GM12873 (cell line): ENCODE measurements around the gene TMEM200B.

Experiments used
- TF ChIP-seq, protein P1 (sequence below): IDR thresholded peaks from 2 replicates; pipeline ENCODE4 v1.5.1; 2012; ENCODE audit warnings: low read depth, mild to moderate bottlenecking, moderate library complexity, low read length, control low read depth; ENCODE audit not compliant: insufficient read depth; ENCODE audit errors: missing control alignments

TMEM200B gene

DNA sequence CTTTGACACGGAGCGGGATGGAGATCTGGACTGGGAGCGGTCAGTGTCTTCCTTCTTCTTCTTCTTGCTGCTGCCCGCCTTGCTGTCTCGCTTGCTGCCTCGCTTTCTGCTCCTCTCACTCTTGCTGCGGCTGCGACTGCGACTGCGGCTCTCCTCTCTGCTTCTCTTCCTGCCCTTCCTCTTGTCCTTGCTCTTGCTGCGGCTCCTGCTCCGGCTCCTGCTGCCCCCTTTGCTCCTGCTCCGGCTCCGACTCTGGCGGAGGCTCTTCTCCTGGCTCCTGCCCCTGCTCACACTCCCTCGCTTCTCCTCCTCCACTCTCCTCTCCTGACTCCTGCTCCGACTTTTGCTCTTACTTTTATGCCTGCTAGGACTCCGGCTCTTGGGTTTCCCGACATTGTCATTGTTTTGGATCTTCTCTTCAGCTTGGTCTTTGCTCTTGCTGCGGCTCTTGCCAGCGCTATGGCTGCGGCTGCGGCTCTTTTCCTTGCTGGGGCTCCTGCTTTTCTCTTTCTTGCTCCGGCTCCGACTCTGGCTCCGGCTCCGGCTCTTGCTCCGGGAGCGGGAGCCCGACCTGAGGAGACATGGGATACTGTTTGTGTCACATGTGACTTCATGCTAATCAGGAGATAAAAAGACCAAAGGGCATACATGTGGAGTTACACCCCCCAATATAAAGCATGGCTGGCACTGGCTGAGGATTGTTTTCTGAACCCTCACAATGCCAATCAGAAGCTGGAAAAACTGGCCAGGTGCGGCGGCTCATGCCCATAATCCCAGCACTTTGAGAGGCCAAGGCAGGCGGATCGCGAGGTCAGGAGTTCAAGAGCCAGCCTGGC is 25.2 kb upstream of the TMEM200B start:
- TF ChIP-seq, protein P1, sequence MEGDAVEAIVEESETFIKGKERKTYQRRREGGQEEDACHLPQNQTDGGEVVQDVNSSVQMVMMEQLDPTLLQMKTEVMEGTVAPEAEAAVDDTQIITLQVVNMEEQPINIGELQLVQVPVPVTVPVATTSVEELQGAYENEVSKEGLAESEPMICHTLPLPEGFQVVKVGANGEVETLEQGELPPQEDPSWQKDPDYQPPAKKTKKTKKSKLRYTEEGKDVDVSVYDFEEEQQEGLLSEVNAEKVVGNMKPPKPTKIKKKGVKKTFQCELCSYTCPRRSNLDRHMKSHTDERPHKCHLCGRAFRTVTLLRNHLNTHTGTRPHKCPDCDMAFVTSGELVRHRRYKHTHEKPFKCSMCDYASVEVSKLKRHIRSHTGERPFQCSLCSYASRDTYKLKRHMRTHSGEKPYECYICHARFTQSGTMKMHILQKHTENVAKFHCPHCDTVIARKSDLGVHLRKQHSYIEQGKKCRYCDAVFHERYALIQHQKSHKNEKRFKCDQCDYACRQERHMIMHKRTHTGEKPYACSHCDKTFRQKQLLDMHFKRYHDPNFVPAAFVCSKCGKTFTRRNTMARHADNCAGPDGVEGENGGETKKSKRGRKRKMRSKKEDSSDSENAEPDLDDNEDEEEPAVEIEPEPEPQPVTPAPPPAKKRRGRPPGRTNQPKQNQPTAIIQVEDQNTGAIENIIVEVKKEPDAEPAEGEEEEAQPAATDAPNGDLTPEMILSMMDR = no peak

DNA sequence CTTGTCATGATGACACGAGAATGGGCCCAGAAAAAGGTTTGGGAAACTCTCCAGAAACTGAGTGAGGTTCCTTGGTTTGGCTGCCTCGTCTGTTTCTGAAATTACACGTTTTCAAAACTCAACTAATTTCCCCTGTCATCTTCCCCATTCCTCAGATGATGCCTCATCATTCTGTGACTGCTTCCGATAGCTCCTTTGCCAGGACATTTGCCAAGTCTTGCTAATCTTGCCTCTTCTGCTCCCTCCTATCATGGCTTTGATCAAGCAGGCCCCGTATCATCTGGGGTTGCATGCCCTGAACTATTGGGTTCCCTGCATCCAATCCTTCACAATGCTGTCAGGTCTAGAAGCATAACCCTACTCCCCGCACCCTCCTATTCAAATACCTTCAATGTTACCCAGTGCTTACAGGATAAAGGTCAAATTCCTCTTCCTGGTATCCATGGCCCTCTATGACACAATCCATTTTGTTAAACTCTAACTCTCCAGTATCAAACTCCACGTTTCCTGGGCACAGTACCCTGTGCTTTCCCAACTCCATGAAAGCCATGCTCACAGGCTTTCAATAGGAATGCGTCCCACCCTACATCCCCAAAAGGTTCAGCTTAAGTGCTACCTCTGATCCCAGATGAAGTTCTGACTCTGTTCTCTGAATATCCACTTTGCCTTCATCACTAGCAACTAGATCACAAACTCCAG is 22.2 kb upstream of the TMEM200B start:
- TF ChIP-seq, protein P1 = no peak

DNA sequence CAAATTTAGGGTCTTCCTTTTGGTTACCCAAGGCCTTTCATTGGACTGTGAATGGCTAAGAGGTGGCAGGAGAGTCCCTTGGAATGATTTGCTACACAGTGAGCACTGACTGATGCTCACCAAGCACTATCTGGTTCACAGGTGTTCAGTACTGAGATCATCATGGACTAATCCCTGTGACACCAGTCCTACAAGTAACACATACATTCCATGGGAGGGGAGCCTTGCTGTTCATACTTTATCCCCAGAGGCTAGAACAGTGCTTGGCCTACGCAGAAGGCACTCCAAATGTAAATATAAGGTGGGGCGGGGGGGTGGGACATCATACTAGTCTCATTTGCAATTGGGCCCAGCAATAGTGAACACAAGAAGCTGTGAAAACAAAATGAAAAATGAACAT is 20.5 kb upstream of the TMEM200B start:
- TF ChIP-seq, protein P1 = no peak

DNA sequence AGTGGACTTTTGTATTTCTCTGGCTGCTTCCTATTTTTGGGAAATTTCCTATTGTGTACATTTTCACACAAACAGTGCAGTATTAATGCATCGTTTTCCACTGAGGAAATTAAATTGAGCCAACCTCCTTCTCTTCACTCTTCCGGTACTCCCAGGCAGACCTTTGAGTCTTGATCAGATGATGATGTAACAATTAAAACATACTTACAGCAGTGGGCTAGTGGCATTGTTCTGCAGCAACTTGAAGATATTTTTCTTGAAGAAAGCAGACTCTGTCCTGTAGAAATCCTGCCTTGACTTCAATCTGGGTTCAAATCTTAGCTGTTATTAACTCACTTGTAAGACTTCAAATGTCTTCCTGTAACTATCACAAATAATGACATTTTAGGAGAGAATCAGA is 19.0 kb upstream of the TMEM200B start:
- TF ChIP-seq, protein P1 = no peak

DNA sequence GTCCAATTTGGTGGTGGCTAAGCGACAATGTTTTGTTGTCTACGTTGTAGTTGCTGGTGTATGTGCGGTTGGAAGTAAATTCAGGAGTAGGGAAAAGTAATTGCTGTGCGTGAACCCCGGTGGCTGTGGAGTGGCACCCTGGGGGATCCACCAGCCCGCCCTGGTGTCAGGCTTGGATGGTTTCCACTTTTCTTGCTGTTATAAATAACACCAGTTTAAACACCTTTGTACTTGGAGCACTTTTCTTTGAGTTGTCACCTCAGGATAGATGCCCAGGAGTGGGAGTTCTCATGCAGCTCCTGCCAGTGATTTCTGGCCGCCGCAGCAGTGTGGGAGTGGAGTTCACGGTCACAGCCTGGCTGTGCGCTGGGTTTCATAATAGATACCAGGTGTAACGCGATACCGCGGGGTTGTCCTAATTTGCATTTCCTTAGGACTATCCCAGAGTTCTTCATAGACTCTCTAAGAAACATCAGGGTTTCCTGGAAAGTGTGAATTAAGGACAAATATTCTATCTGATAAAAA is 12.8 kb upstream of the TMEM200B start:
- TF ChIP-seq, protein P1 = no peak

DNA sequence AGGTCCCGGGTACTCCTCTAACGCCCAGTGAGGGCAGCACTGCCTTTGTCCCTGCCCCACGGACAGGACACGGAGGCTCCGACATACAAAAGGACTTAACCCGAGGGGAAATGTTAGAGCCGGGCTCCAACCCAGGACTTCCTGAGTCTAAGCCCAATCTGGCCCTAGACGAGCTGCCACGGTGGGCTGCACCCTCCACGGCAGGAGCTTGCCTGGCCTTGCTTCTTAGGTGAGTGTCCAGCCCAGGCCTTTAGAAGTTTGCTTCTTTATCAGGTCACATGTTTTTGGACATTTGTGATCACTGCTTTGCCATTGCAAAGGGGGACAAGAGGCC is 11.0 kb upstream of the TMEM200B start:
- TF ChIP-seq, protein P1 = no peak
